Measurements from ENCODE around the gene STK39.
"Not testable (repeated sequence)": the region's sequence is repeated elsewhere in the genome, so short reads cannot be mapped to it uniquely, and the experiment has no call there.

The STK39 gene

DNA sequence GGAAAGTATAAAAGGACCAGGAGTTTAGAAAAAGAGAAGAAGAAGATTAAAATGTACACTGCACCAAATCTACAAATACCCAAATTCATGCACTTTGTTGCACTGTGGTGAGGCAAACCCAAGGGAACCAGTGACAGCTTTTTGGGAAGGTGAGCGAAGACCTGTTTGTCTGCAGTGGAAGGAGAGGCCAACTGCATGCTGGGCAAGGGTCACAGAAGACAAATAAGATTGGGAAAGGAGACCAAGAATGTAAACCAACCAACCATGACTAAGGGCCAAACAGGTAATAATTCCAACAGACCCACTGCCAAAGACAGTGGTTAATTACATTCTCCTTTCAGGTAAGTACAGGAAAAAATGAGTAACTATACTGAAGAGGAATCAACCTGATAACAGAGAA is 202.8 kb downstream of the STK39 start:
- DNase-seq (ENCODE audit: low spot score) = no peak

DNA sequence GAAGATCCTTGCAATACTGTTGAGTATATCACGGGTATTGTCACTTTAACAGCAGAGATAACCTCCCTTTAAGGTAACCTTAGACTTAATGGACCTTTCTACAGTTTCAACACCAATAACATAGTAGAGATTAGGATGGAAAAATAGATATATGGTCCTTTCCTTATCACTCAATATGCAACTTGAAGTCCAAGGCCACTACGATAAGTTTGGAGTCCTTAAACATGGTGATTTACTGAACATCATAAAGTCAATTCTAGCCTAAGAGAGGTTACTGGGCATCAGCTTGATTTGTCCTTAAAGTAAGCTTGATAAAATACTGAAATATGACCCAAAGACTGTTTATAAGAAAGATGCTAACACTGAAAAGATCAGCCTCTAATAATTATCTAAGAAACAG is 203.2 kb downstream of the STK39 start:
- DNase-seq (ENCODE audit: low spot score) = no peak

DNA sequence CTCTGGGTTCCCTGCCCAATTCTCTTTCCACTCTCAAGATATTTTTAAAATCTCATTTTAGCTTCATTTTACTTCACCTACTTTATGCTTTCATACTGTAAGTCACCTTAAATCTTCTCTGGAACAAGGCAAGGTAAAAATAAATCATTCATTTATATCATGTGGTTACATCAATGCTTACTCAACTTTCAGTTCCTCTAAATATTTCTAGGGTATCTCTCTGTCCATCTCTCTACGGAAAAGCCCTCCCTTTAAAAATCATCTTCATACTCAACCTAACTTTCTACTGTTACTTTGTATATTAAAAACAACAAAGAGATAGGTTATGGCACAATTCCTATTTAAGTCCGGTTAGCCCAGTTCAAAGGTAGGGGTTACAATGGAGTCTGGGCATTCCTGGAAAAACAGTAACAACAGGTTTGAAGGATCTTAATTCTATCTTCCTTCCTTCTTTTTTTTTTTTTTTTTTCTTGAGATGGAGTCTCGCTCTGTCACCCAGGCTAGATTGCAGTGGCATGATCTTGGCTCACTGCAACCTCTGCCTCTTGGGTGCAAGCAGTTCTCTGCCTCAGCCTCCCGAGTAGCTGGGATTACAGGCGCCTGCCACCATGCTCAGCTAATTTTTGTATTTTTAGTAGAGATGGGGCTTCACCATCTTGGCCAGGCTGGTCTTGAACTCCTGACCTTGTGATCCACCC is 205.1 kb downstream of the STK39 start:
- not testable (repeated sequence) for DNase-seq (ENCODE audit: low spot score)

DNA sequence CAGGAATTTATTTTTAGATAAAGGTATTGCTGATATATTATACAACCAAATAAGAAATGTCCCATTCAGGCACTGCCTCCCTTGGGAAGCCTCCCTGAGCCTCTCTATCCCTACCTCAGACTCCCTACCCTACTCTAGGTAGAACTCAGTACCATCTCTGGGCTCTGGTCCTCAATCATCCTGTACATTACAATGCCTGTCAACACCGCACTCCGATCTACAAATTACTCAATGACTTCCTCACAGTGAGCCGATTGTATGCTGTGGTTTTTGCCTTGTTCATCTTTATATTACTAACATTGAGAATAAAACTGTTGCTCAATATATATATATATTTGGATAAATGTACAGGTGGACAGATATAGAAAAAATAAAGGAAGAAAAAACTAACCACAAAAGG is 207.5 kb downstream of the STK39 start:
- DNase-seq (ENCODE audit: low spot score) = no peak

DNA sequence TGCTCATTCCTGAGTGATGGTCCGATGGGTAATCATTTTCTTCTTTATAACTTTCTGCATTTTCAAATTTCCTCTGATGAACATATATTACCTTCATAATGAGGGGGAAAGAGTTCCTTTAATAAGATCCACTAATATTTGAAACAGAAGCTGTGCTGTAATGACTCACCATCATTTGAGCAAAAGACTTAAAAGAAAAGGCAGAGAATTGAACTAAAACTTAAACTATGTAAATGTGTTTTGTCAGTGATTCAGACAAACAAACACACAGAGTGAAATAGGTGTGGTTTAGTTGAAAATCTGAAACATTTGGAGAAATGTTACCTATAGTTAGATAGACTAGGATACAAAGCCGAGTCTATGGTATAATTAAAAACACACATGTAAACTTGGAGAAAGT is 209.6 kb downstream of the STK39 start:
- no peak for DNase-seq (ENCODE audit: low spot score)

DNA sequence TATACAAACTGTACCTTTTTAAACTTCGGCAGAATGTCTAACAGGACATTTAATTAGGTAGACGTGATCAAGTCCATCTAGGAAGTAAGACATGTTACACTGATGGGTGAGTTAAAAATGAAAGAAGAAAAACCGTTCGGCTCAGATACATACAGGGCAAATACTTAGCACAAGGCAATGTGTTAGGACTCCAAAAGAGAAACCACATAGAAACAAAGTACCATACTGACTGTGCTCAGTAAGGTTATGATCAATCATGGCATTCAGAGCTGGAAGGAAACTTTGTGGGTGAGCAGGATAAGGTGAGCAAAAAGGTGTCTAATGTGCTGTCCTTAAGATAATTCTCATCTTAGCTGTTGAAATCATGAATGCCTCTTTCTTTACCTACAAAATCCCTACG is 211.9 kb downstream of the STK39 start:
- DNase-seq (ENCODE audit: low spot score) = no peak

DNA sequence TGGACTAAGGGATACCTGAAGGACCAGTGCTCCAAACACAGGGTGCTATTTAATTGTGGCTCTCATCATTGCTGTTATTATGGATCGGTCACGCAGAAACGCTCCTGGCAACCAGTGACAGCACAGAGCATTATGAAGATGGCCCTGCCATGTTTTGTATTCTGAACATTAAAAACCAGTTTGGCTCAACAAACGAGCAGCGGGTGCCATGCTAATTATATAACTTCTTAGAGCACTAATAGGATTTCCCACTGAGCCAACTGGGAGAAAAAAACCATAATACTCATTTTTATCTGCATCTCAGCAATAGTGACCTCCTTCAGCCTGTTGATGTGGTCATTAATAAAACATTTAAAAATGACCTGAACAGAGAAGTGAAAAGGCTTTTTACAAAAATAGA is 212.8 kb downstream of the STK39 start:
- DNase-seq (ENCODE audit: low spot score) = no peak

DNA sequence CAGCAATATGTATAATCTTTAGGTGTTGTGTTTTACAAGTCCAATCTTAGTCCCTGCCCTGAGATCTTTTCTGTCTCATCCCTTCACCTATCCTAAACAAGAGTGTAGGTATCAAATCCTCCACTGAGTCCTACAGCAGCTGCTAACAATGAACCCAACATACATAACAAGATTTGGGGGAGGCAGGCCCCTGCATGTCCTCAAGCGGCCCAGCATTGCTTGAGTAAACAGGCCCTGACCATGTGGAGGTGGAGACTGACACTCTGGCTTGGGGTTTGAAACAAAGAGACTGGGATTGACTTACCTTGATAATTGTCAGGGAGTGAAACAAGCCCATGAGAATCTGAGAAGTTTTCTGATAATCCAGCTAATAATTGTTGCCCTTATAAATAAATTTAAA is 213.4 kb downstream of the STK39 start:
- no peak for DNase-seq (ENCODE audit: low spot score)

DNA sequence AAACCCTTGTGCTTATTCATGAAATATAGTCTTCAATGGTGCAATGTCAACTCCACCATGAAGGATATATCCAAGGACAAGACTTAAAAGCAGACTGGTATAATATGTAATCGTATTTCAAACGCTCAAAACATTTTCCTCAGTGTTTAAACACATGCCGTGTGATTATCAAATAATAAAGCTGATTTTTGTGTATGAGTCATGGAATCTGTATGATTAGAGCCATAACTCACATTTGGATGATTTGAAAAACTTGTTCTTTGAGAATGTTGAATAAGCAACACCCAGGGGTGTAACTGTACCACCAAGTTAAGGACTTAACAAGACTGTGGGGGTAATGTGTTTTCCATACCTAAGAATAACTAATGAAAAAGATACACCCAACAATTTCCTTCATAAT is 215.3 kb downstream of the STK39 start:
- DNase-seq (ENCODE audit: low spot score) = no peak

DNA sequence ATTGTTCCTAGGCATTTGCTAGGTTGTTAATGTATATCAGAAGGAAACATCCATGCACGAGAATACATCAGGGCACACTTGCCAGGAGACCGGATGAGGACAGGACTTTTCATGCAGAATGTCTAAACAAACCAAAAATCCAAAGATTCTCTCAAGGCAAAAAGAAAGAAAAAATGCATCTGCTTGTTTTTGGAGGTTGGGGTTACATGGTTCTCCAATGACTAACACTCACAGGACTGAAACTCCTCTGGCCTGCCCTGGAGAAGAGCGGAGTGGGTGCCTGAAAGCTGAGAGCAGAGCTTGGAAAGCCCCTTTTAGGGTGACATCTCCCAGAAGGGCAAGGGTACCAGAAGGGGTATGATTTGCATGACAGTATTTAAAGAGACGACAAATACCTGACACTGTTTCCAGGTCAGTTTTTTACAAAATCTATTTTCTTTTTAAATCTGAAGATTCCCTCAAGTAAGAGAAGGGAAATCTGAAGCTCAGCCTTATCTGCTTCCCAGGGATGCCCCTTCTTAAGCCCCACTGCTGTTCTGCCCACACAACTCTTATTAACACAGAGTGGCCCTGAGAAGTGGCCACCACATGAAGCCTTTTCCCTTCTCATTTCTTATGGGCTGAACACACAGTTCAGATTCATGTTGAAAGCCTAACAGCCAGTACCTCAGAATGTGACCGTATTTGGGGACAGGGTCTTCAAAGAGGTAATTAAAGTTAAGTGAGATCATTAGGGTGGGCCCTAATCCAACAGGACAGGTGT is 216.4 kb downstream of the STK39 start:
- no peak for DNase-seq (ENCODE audit: low spot score)

DNA sequence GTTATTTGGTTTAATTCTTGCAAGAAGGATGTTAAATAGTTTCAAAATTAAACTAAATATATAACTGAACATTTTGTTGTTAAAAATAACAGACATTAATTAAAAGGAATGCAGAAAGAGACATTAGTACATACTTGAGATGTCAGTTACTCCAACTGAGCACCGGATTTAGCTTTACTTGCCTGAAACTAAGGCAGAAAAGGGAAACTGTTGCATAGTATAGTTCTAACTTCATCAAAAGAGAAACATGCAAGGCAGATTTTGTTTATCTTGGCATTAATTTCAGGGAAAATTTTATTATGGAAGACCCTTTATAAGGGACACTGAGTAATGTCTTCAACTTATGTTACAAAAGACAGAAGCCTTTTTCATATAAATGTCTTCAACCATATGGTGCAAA is 218.3 kb downstream of the STK39 start:
- DNase-seq (ENCODE audit: low spot score) = no peak

DNA sequence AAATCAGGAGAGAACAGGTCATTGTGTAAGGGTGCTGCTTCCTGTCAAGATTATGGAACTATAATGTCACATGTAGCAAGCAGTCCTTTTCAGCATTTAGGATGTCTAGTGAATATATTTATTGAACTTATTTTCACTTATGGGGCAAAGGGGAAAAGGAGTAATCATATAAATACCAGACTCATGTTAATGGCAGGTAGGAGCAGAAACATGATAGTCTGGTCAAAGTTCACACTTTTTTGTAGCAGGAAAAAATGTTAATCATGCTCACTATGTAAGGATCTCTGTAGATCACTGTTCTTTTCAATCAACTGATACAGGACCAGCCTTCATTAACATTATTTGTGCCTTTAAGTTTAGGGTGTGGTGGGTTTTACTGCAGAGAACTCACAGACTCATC is 219.0 kb downstream of the STK39 start:
- no peak for DNase-seq (ENCODE audit: low spot score)

DNA sequence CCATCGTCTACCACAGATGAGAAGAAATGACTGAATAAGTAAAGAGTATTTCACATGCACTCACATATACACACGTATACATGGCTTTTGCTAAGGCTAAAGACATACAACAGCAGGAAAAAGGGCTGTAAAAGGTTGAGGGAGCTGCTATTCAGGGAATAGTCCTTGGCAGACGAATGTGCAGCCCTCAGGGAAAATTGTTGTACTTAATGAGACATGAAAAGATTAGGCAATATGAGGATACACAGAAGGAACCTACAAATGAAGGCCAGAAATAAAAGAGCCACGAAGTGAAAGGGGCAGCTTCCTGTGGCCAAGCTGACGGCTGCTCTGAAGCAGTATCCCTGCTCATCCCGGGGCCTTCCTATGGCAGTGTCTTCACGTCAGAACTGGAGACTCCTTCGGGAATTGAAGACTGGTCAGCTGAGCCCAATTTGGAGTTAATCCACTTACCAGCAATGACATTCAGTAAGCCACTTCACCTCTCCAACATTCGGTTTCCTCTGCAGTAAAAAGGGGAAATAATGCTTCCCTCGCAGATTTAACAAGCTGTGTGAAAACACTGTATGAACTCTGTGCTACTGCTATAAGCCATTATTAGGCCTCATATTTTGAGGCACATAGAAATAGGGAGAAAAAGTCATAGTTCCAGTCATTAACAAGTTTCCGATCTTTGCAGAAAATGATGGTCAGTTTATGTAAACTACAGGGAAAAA is 221.8 kb downstream of the STK39 start:
- no peak for DNase-seq (ENCODE audit: low spot score)

DNA sequence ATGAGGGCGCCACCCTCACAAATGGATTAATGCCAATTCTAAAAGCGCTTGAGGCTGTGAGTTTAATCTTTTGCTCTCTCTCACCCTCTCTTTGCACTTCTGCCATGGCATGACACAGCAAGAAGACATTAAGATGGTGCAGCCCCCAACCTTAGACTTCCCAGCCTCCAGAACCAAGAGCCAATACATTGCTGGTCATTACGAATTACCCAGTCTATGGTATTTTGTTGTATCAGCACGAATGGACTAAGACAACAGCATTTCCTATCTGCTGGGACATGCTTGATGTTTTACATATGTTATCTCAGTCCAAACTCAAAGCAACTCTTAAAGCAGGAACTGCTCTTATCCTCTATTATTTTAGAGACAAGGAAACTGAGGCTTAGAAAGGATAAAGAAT is 222.9 kb downstream of the STK39 start:
- no peak for DNase-seq (ENCODE audit: low spot score)

DNA sequence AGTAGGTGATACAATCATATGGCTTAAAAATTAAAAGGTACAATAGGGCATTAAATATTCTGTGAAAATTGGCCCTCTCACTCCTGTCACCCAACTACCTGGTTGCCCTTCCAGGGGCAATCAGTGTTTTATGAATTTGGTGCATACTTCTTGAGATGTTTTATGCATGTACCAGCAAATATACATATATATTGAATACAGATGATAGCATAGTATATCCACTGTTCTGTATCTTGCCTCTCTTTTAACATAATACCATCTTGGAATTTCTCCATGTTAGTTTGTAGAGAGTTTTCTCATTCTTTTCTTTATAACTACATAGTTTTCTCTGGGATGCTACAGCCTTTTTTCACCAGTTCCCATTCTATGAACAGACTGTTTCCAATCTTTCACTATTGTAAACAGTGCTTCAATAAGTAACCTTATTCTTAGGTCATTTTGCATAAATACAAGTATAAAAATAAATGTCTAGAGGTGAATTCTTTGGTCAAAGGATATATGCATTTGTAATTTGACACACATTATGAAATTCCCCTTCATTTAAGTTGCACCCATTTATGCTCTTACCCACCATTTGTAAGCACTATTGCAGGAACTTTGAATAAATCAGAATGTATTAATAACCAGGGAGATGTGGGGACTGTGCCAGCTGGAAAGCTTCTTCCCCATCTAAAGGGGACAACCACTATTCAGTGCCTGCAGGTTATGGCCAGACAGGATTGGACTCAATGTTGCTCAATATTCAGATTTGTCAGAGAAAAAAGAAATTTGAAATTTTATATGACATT is 225.4 kb downstream of the STK39 start:
- no peak for DNase-seq (ENCODE audit: low spot score)

DNA sequence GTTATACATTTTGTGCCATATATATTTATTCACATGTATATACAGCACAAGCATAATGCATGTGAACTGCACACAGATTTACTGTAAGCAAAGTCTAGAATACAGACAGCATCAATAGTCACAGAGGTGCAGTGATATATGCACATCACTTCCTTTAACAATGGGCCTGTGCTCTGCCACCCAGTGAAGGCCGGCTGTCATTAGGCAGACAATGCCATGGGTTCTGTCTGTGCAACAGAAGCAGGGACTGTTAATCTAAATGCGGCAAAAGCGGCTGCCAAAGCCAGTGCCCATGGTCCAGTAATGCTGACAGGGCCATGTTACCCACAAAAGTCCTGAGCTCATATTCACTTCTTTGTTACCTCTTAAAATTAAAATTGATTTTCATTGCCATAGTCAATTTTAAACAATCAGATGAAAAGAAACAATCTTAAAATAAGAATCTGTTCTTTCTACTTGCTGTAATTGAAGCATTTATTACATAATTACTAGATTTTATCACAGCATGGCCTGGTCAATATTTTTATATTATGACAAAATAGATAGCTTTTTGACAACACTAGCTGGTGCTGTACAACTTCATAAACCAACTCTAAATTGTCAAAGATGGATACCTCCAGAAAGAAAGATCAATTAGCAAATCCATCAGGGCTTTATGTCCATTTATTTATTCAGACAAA is 232.0 kb downstream of the STK39 start:
- DNase-seq (ENCODE audit: low spot score) = no peak

DNA sequence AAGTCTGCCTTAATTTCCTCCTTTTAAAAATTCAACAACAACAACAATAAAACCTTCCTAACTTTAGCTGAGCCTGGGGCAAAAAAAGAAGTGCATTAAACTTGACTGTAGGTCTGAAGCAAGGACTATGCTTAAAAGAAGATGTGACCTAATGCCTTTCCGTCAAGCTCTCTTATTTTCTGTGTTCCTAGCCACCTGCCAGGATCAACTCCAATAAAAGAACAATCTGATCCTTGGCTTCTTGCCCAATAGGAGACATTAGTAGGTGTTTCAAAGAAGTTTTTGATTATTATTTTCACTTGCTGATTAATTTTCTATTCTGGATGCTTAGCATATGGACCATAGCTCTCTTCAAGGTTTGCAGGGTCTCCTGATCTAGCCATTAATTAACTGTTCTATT is 237.5 kb downstream of the STK39 start:
- DNase-seq (ENCODE audit: low spot score) = no peak

DNA sequence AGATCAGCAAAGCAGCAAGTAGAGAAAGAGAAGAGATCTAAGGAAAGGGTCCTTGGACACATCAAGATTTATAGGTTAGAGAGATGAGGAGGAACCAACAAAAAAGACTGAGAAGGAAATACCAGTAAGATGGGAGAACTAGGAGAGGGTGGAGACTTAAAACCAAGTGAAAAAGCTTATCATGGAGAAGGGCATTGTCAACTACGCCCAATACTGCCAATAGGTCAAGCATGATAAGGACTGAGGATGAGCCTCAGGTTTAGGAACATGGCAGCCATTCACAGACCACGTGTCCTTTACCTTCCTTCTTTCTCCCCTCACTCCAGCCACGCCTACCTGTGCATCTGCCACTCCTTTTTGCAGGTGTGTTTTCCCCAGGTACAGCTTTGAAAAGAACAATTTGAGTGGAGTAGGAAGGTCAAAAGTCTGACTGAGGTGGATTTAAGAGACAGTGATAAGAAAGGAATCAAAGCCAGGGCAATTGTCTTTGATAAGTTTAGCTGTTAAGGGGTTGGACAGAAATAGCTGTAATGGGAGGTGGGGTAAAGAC is 238.7 kb downstream of the STK39 start:
- DNase-seq (ENCODE audit: low spot score) = no peak

DNA sequence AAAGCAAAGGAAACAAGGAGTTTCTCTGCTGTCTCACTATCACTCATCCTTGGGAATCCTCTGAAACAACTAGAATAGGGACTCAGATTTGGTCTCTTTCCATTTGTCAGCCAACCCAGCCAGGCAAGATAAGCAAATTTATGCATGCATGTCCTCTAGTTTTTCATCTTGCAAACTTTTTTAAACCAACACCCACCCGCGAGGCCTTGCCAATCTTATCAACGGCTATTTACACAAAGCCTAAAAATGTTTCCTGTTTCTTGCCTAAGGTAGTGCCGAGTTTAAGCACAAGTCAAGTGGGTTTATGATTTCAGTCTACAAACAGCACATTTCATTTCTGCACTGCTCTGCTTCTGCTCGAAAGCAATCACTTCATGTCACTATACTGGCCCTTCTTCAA is 240.9 kb downstream of the STK39 start:
- DNase-seq (ENCODE audit: low spot score) = no peak

DNA sequence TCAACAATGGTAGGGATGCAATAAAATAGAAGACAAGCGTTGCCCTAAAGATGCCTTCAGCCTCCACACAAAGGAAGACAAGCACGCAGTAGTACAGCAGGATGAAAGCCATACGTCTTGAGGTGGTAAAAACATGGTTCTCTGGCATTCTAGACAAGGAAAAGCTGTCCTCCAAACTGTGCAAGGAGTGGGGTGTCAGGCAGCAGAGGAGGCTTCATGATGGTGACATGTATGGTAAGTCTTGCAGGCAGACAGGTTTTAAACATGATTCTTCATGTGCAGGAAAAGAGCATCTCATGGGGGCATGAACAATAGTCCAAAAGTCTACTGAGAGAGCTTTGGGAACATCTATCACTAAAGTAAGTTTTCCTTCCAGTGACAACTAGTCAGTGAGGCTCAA is 241.8 kb downstream of the STK39 start:
- DNase-seq (ENCODE audit: low spot score) = no peak

DNA sequence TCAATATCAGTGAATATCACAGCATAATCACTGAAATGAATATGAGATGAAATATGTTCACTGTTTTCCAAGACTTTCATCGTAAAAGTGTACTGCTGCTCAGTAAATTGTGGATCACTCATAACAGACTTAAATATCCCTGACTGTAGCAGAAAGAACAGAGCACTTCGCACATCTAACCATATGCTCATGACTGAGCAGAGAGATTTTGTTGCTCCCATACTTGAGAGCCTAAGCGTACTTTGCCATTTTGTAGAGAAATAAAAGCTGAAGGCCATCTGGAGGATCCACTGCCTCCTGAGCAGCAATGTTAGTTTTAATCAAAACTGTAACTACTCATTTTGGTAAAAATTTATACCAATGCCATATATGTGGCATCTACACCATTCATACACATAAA is 243.5 kb downstream of the STK39 start:
- no peak for DNase-seq (ENCODE audit: low spot score)

Data from COLO829 (cell line).